ENCODE data around the gene PM20D1.

Gene PM20D1

GRCh38 chr1:205809469-205809868 lies 40.5 kb downstream of the PM20D1 start:
- H3K9me3 Mint-ChIP-seq: no peaks in the 10 kb centered on the region
- no peak for DNase-seq
- CTCF ChIA-PET: interaction anchor here (0.8 to 2.2 kb wide), 3 partner anchors 14 to 18 kb away, joined by 3 to 7 read pairs (median 6); no protein-coding TSS in a partner anchor
- no peak overlapping the region for H3K4me3 Mint-ChIP-seq
- peaks cover 63% of the 10 kb centered on the region for H3K4me1 Mint-ChIP-seq
- H3K27me3 Mint-ChIP-seq: peaks cover 16% of the 10 kb centered on the region
- H3K36me3 Mint-ChIP-seq: peaks cover 11% of the 10 kb centered on the region
- H3K27ac Mint-ChIP-seq: no peak overlapping the region

GRCh38 chr1:205805082-205805711 lies 44.7 kb downstream of the PM20D1 start:
- CTCF ChIA-PET: interaction anchor here (0.8 to 4.0 kb wide), 7 partner anchors 14 to 172 kb away, joined by 3 to 23 read pairs (median 4); no protein-coding TSS in a partner anchor

GRCh38 chr1:205804605-205805004 lies 45.3 kb downstream of the PM20D1 start:
- Mint-ChIP-seq H3K36me3 (peaks cover 5% of the 10 kb centered on the region), H3K4me3 (no peak overlapping the region), H3K27me3 (no peaks in the 10 kb centered on the region), H3K27ac (no peak overlapping the region), H3K4me1 (peaks cover 39% of the 10 kb centered on the region), H3K9me3 (no peaks in the 10 kb centered on the region)
- CTCF ChIA-PET: interaction anchor here (0.7 to 4.0 kb wide), 6 partner anchors 13 to 293 kb away, joined by 3 to 23 read pairs (median 4); no protein-coding TSS in a partner anchor
- DNase-seq: no peak

More at GRCh38 chr1:205805082-205805711, 44.7 kb downstream of the PM20D1 start:
- H3K4me3 Mint-ChIP-seq: no peak overlapping the region
- H3K27me3 Mint-ChIP-seq: no peaks in the 10 kb centered on the region
- peak; percentile 41 for DNase-seq
- peaks cover 5% of the 10 kb centered on the region for H3K36me3 Mint-ChIP-seq
- H3K9me3 Mint-ChIP-seq: no peaks in the 10 kb centered on the region
- peaks cover 39% of the 10 kb centered on the region for H3K4me1 Mint-ChIP-seq
- H3K27ac Mint-ChIP-seq: no peak overlapping the region

GRCh38 chr1:205803986-205804385 lies 45.9 kb downstream of the PM20D1 start:
- DNase-seq: no peak
- Mint-ChIP-seq H3K27ac (no peak overlapping the region), H3K36me3 (peaks cover 5% of the 10 kb centered on the region), H3K4me3 (no peak overlapping the region), H3K4me1 (peaks cover 35% of the 10 kb centered on the region), H3K27me3 (no peaks in the 10 kb centered on the region), H3K9me3 (no peaks in the 10 kb centered on the region)
- CTCF ChIA-PET: interaction anchor here (0.7 to 4.0 kb wide), 5 partner anchors 12 to 293 kb away, joined by 3 to 23 read pairs (median 4); no protein-coding TSS in a partner anchor

- CTCF ChIA-PET: no interaction called here
- DNase-seq: no peak
- Mint-ChIP-seq H3K9me3 (no peaks in the 10 kb centered on the region), H3K4me1 (peaks cover 31% of the 10 kb centered on the region), H3K4me3 (no peak overlapping the region), H3K27me3 (no peaks in the 10 kb centered on the region), H3K27ac (no peak overlapping the region), H3K36me3 (no peaks in the 10 kb centered on the region)
Observed at GRCh38 chr1:205802060-205802459, 47.9 kb downstream of the PM20D1 start.

GRCh38 chr1:205800981-205801703 lies 48.8 kb downstream of the PM20D1 start:
- Mint-ChIP-seq H3K27me3 (no peaks in the 10 kb centered on the region), H3K36me3 (no peaks in the 10 kb centered on the region), H3K27ac (no peak overlapping the region), H3K9me3 (no peaks in the 10 kb centered on the region), H3K4me3 (no peak overlapping the region), H3K4me1 (peaks cover 23% of the 10 kb centered on the region)
- CTCF ChIA-PET: interaction anchor here (1.1 to 2.4 kb wide), 3 partner anchors 10 to 210 kb away, joined by 3 to 8 read pairs (median 5); no protein-coding TSS in a partner anchor
- no peak for DNase-seq

- H3K36me3 Mint-ChIP-seq: no peaks in the 10 kb centered on the region
- no peak overlapping the region for H3K27ac Mint-ChIP-seq
- H3K4me1 Mint-ChIP-seq: peaks cover 16% of the 10 kb centered on the region
- CTCF ChIA-PET: interaction anchor here (1.1 to 2.4 kb wide), 3 partner anchors 9 to 210 kb away, joined by 3 to 8 read pairs (median 5); no protein-coding TSS in a partner anchor
- no peak for DNase-seq
- H3K27me3 Mint-ChIP-seq: no peaks in the 10 kb centered on the region
- H3K9me3 Mint-ChIP-seq: no peaks in the 10 kb centered on the region
- H3K4me3 Mint-ChIP-seq: no peak overlapping the region
Observed at GRCh38 chr1:205800427-205800826, 49.5 kb downstream of the PM20D1 start.

GRCh38 chr1:205798577-205798976 lies 51.4 kb downstream of the PM20D1 start:
- Mint-ChIP-seq H3K27ac (no peak overlapping the region), H3K4me3 (no peak overlapping the region), H3K9me3 (no peaks in the 10 kb centered on the region), H3K4me1 (peaks cover 7% of the 10 kb centered on the region), H3K27me3 (no peaks in the 10 kb centered on the region), H3K36me3 (no peaks in the 10 kb centered on the region)
- CTCF ChIA-PET: interaction anchor here (1.0 to 11.3 kb wide), 2 partner anchors 60 to 180 kb away, joined by 3 to 186 read pairs; no protein-coding TSS in a partner anchor
- DNase-seq: no peak

GRCh38 chr1:205797168-205797567 lies 52.8 kb downstream of the PM20D1 start:
- Mint-ChIP-seq H3K4me1 (peaks cover 7% of the 10 kb centered on the region), H3K36me3 (no peaks in the 10 kb centered on the region), H3K9me3 (no peaks in the 10 kb centered on the region), H3K27ac (no peak overlapping the region), H3K27me3 (no peaks in the 10 kb centered on the region), H3K4me3 (no peak overlapping the region)
- DNase-seq: no peak
- CTCF ChIA-PET: interaction anchor here (2.5 to 11.3 kb wide), 2 partner anchors 139 to 182 kb away, joined by 11 to 186 read pairs; no protein-coding TSS in a partner anchor

GRCh38 chr1:205794011-205794730 lies 55.8 kb downstream of the PM20D1 start:
- Mint-ChIP-seq H3K4me3 (no peak overlapping the region), H3K36me3 (peaks cover 4% of the 10 kb centered on the region), H3K27ac (no peak overlapping the region), H3K9me3 (no peaks in the 10 kb centered on the region), H3K4me1 (peaks cover 7% of the 10 kb centered on the region), H3K27me3 (no peaks in the 10 kb centered on the region)
- CTCF ChIA-PET: interaction anchor here (1.4 to 11.3 kb wide), 5 partner anchors 11 to 185 kb away, joined by 4 to 186 read pairs (median 9); no protein-coding TSS in a partner anchor
- DNase-seq: no peak

- Mint-ChIP-seq H3K36me3 (peaks cover 4% of the 10 kb centered on the region), H3K4me1 (peaks cover under 1% of the 10 kb centered on the region), H3K27ac (no peak overlapping the region), H3K27me3 (no peaks in the 10 kb centered on the region), H3K4me3 (no peak overlapping the region), H3K9me3 (no peaks in the 10 kb centered on the region)
- CTCF ChIA-PET: interaction anchor here (1.0 to 11.3 kb wide), 9 partner anchors 34 to 315 kb away, joined by 3 to 186 read pairs (median 7); no protein-coding TSS in a partner anchor
- DNase-seq: no peak
Observed at GRCh38 chr1:205792961-205793673, 56.8 kb downstream of the PM20D1 start.

- CTCF ChIA-PET: interaction anchor here (0.6 to 11.3 kb wide), 25 partner anchors 10 to 316 kb away, joined by 3 to 186 read pairs (median 6); no protein-coding TSS in a partner anchor
- H3K36me3 Mint-ChIP-seq: peaks cover 4% of the 10 kb centered on the region
Observed at GRCh38 chr1:205792481-205792881, 57.5 kb downstream of the PM20D1 start.

GRCh38 chr1:205791568-205792180 lies 58.3 kb downstream of the PM20D1 start:
- H3K4me1 Mint-ChIP-seq: no peaks in the 10 kb centered on the region
- H3K4me3 Mint-ChIP-seq: no peak overlapping the region
- no peaks in the 10 kb centered on the region for H3K27me3 Mint-ChIP-seq
- CTCF ChIA-PET: interaction anchor here (0.6 to 11.3 kb wide), 27 partner anchors 9 to 316 kb away, joined by 3 to 186 read pairs (median 5); no protein-coding TSS in a partner anchor
- H3K9me3 Mint-ChIP-seq: no peaks in the 10 kb centered on the region
- peak; percentile 76 for DNase-seq
- peaks cover 4% of the 10 kb centered on the region for H3K36me3 Mint-ChIP-seq
- no peak overlapping the region for H3K27ac Mint-ChIP-seq

More at GRCh38 chr1:205792481-205792881, 57.5 kb downstream of the PM20D1 start:
- H3K4me3 Mint-ChIP-seq: no peak overlapping the region
- no peaks in the 10 kb centered on the region for H3K27me3 Mint-ChIP-seq
- no peak for DNase-seq
- H3K9me3 Mint-ChIP-seq: no peaks in the 10 kb centered on the region
- H3K4me1 Mint-ChIP-seq: no peaks in the 10 kb centered on the region
- no peak overlapping the region for H3K27ac Mint-ChIP-seq
